Small intestine (tissue), 16 donors: ENCODE results near the gene TOPBP1. TPM values are rescaled to one million over a fixed set of nuclear protein-coding genes. Genes with fewer than 3 reads are reported as not detected.

ENCODE experiments used
- DNase-seq, 2 donors: peaks; one replicate each; pipeline versions ENCODE4 v3.0.0 to v3.0.0-alpha.2; 2013
- FAIRE-seq: peaks from 2 replicates; lab custom pipeline; 2012; peaks lifted over from hg19 to GRCh38; lab: Jason Lieb, UNC
- H3K27ac ChIP-seq, 3 donors: one replicate each; pipeline ENCODE4 v1.5.1; 2013; ENCODE audit warnings: low read length in 2 of 3, mild to moderate bottlenecking in 2 of 3, control low read depth in 1 of 3, inconsistent platforms in 1 of 3, low read depth in 1 of 3, moderate library complexity in 1 of 3
- H3K27me3 ChIP-seq, 3 donors: one replicate each; pipeline ENCODE4 v1.6.1; 2013; ENCODE audit warnings: low read length in 3 of 3, inconsistent platforms in 1 of 3; ENCODE audit not compliant: control insufficient read depth in 3 of 3, insufficient read depth in 3 of 3
- H3K36me3 ChIP-seq, 3 donors: one replicate each; pipeline ENCODE4 v1.6.1; 2013; ENCODE audit warnings: low read length in 3 of 3, inconsistent platforms in 1 of 3, low read depth in 1 of 3, mild to moderate bottlenecking in 1 of 3, moderate library complexity in 1 of 3; ENCODE audit not compliant: control insufficient read depth in 3 of 3, insufficient read depth in 2 of 3
- H3K4me1 ChIP-seq, 3 donors: one replicate each; pipeline ENCODE4 v1.6.1; 2013; ENCODE audit warnings: low read length in 2 of 3, inconsistent platforms in 1 of 3, low read depth in 1 of 3, mild to moderate bottlenecking in 1 of 3, moderate library complexity in 1 of 3; ENCODE audit not compliant: control insufficient read depth in 3 of 3, insufficient read depth in 2 of 3
- H3K4me3 ChIP-seq, 3 donors: one replicate each; pipeline ENCODE4 v1.5.1; 2013; ENCODE audit warnings: low read length in 3 of 3, control low read depth in 1 of 3, inconsistent platforms in 1 of 3, low read depth in 1 of 3, mild to moderate bottlenecking in 1 of 3, moderate library complexity in 1 of 3
- H3K9me3 ChIP-seq, 2 donors: one replicate each; pipeline ENCODE4 v1.6.1; 2013; ENCODE audit warnings: low read depth in 1 of 2, low read length in 1 of 2; ENCODE audit not compliant: control insufficient read depth in 2 of 2, insufficient read depth in 1 of 2
- WGBS, 3 donors: extraction: QIAGEN DNeasy Blood & Tissue Kit; methylation state at CpG; one replicate each; pipeline ENCODE4 v1.1.7; 2013; 5-methylcytosine and 5-hydroxymethylcytosine counted together
- long read RNA-seq, 10 donors: transcript quantifications; one replicate each; lab custom pipeline, GENCODE V29; 2026
- polyA plus RNA-seq, 4 donors: library from polyadenylated mRNA; stranded (reverse) in 3 of 4; unstranded in 1 of 4; fragments of 200-250 nt in 3 of 4; fragments of 120-200 nt in 1 of 4; gene quantifications; one replicate each; pipeline versions ENCODE4 v1.2.1 to v1.2.3, GENCODE V29; 2013
- donor health status: healthy with polysubstance abuse.
- donor health status: control.
- donor health status: control.
- donor health status: Bipolar disorder and iron deficiency.
- donor health status: healthy.

The TOPBP1 gene
- polyA plus RNA-seq: 10 to 100 TPM in 2 of 4 donors, 1 to 10 TPM in 2; 7.8 to 33.5 (median 10.3) TPM
- long read RNA-seq, donor 1: 0 reads
- long read RNA-seq, donor 2: 0 reads
- long read RNA-seq, donor 3, partial matches to known transcripts: 5 of 5 reads
- long read RNA-seq, donor 3, other reads (novel, unspliced or antisense): 0 of 5 reads
- long read RNA-seq, donor 4: 0 reads
- long read RNA-seq, donor 5: 0 reads
- long read RNA-seq, donor 6: 0 reads
- long read RNA-seq, donor 7: 0 reads
- long read RNA-seq, donor 8: 0 reads
- long read RNA-seq, donor 9: 0 reads
- long read RNA-seq, donor 10, partial matches to known transcripts: 8 of 9 reads
- long read RNA-seq, donor 10, other reads (novel, unspliced or antisense): 0 of 9 reads

GRCh38 chr3:133661454-133662277, at the start of gene TOPBP1:
Gene TOPBP1, minus strand, starts transcription at chr3:133661941. Its CDS starts 814 bp downstream, at chr3:133661127.
- peak within 1 kb of the TSS; percentile 43 to 89 (median 72) for H3K27ac ChIP-seq
- 0% methylated on average over 50 to 58 of the region's 58 CpGs for WGBS, 3 donors
- H3K4me1 ChIP-seq: peaks cover 0 to 11% (median 0%) of the 10 kb centered on the region in 3 donors
- H3K9me3 ChIP-seq: no peaks in the 10 kb centered on the region
- H3K36me3 ChIP-seq: peaks cover 1 to 8% (median 6%) of the 10 kb centered on the region in 3 donors
- FAIRE-seq (no peak), DNase-seq (peak; percentile 81 to 93)
- H3K27me3 ChIP-seq: no peaks in the 10 kb centered on the region
- H3K4me3 ChIP-seq: peak within 1 kb of the TSS; percentile 82 to 97 (median 92)

GRCh38 chr3:133711013-133711412, 49.3 kb upstream of the TOPBP1 start:
- FAIRE-seq (no peak), DNase-seq (no peak)
- Histone ChIP-seq H3K27ac (no peak overlapping the region), H3K27me3 (peaks cover 0 to 2% (median 0%) of the 10 kb centered on the region in 3 donors), H3K9me3 (no peaks in the 10 kb centered on the region), H3K4me3 (no peak overlapping the region), H3K4me1 (no peaks in the 10 kb centered on the region), H3K36me3 (no peaks in the 10 kb centered on the region)
- WGBS, 3 donors: 28 to 65% (median 60%) methylated on average over 4 of the region's 4 CpGs

GRCh38 chr3:133709139-133709750, 47.5 kb upstream of the TOPBP1 start:
- H3K36me3 ChIP-seq: no peaks in the 10 kb centered on the region
- no peak overlapping the region for H3K4me3 ChIP-seq
- FAIRE-seq (no peak), DNase-seq (no peak)
- H3K27ac ChIP-seq: no peak overlapping the region
- peaks cover 0 to 2% (median 0%) of the 10 kb centered on the region in 3 donors for H3K27me3 ChIP-seq
- 85 to 94% (median 88%) methylated on average over 3 of the region's 3 CpGs for WGBS, 3 donors
- H3K9me3 ChIP-seq: no peaks in the 10 kb centered on the region
- H3K4me1 ChIP-seq: no peaks in the 10 kb centered on the region

- Histone ChIP-seq H3K27me3 (peaks cover 0 to 2% (median 0%) of the 10 kb centered on the region in 3 donors), H3K27ac (no peak overlapping the region), H3K4me1 (no peaks in the 10 kb centered on the region), H3K4me3 (no peak overlapping the region), H3K36me3 (no peaks in the 10 kb centered on the region), H3K9me3 (no peaks in the 10 kb centered on the region)
- no peak for DNase-seq
- FAIRE-seq: no peak
- 62 to 74% (median 67%) methylated on average over 4 of the region's 4 CpGs for WGBS, 3 donors
Observed at GRCh38 chr3:133706033-133706432, 44.3 kb upstream of the TOPBP1 start.

- DNase-seq (no peak), FAIRE-seq (no peak)
- Histone ChIP-seq H3K36me3 (no peaks in the 10 kb centered on the region), H3K4me1 (no peaks in the 10 kb centered on the region), H3K4me3 (no peak overlapping the region), H3K27me3 (no peaks in the 10 kb centered on the region), H3K27ac (no peak overlapping the region), H3K9me3 (peaks cover 0 to 1% of the 10 kb centered on the region in 2 donors)
- 51 to 58% (median 53%) methylated on average over 1 of the region's 1 CpG for WGBS, 3 donors
Observed at GRCh38 chr3:133703915-133704314, 42.2 kb upstream of the TOPBP1 start.

- no peak overlapping the region for H3K27ac ChIP-seq
- DNase-seq: no peak
- WGBS, 3 donors: 88 to 92% (median 90%) methylated on average over 7 of the region's 7 CpGs
- H3K36me3 ChIP-seq: no peaks in the 10 kb centered on the region
- no peaks in the 10 kb centered on the region for H3K4me1 ChIP-seq
- peaks cover 0 to 7% of the 10 kb centered on the region in 2 donors for H3K9me3 ChIP-seq
- H3K27me3 ChIP-seq: no peaks in the 10 kb centered on the region
- no peak for FAIRE-seq
- no peak overlapping the region for H3K4me3 ChIP-seq
Observed at GRCh38 chr3:133701435-133702358, 40.0 kb upstream of the TOPBP1 start.

- Histone ChIP-seq H3K4me1 (no peaks in the 10 kb centered on the region), H3K36me3 (no peaks in the 10 kb centered on the region), H3K4me3 (no peak overlapping the region), H3K27ac (no peak overlapping the region), H3K27me3 (no peaks in the 10 kb centered on the region), H3K9me3 (peaks cover 0 to 7% of the 10 kb centered on the region in 2 donors)
- FAIRE-seq (no peak), DNase-seq (no peak)
- WGBS, 3 donors: 79 to 83% (median 80%) methylated on average over 6 of the region's 6 CpGs
Observed at GRCh38 chr3:133700351-133700750, 38.6 kb upstream of the TOPBP1 start.
